LNCAP (cell line): ENCODE data around the gene CNPPD1.

Experiments
- TF ChIP-seq, protein P1 (sequence below): fragments of 450-650 bp; IDR thresholded peaks from 2 replicates; pipeline ENCODE4 v1.5.1; 2017; ENCODE audit warnings: mild to moderate bottlenecking

The CNPPD1 gene

DNA sequence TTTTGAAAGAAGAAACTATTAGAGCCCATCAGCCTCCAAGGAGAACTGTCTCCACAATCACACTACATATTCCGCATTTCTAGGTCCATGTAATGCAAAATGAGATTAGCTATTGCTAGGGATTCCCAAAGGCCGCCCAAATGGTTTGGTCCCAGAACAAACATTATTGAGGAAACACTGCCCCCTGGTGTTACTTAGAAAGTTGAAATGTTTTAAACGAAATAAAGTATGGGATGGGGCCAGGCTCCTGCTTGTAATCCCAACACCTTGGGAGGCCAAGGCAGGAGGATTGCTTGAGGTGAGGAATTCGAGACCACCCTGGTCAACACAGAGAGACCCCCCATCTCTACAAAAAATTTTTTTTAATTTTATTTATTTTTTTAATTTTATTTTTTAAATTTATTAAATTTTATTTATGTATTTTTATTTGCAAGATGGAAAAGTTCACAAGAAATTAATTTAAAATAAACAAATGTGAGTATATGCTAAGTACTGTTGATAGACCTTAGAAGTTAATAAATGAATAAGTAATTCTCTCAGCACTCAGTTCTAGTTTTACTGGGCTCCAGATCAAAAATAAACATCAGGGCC is 21.6 kb downstream of the CNPPD1 start:
- TF ChIP-seq, protein P1, sequence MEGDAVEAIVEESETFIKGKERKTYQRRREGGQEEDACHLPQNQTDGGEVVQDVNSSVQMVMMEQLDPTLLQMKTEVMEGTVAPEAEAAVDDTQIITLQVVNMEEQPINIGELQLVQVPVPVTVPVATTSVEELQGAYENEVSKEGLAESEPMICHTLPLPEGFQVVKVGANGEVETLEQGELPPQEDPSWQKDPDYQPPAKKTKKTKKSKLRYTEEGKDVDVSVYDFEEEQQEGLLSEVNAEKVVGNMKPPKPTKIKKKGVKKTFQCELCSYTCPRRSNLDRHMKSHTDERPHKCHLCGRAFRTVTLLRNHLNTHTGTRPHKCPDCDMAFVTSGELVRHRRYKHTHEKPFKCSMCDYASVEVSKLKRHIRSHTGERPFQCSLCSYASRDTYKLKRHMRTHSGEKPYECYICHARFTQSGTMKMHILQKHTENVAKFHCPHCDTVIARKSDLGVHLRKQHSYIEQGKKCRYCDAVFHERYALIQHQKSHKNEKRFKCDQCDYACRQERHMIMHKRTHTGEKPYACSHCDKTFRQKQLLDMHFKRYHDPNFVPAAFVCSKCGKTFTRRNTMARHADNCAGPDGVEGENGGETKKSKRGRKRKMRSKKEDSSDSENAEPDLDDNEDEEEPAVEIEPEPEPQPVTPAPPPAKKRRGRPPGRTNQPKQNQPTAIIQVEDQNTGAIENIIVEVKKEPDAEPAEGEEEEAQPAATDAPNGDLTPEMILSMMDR, result peak; percentile 23; the same call in 1 of the 2 replicates

DNA sequence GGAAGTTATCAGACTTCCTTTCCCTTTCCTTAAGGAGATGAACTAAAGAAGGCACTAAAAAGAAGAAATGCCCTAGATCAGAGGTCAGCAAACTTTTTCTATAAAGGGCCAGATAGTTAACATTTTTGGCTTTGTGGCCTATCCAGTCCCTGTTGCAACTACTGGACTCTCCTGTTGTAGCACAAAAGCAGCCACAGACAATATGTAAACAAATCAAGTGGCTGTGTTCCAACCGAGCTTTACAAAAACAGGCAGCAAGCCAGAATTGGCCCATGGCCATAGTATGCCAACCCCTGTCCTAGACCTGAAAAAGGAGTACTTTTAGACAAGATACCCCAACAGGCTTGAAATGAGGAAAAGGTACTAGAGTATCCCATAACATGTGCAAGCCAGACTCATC is 27.1 kb downstream of the CNPPD1 start:
- TF ChIP-seq, protein P1, result no peak

DNA sequence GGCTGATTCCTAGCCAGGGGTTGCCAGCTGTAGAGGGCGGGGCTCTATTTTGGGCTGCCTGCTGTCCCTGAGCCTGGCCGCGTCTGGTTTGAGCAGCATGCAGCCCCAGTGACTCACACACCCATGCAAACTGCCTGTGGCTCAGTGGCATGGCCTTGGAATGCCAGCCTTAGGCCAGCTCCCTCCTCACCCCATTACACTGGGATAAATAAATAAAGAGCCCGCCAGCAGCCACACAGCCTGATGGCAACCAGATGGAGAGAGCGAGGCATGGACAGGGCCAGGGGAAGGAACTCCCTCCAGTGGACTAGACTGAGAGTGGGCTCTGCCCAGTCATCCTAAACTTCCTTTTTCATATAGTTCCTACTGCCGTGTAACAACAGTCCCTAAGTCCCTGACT is 34.4 kb downstream of the CNPPD1 start:
- TF ChIP-seq, protein P1, result no peak

DNA sequence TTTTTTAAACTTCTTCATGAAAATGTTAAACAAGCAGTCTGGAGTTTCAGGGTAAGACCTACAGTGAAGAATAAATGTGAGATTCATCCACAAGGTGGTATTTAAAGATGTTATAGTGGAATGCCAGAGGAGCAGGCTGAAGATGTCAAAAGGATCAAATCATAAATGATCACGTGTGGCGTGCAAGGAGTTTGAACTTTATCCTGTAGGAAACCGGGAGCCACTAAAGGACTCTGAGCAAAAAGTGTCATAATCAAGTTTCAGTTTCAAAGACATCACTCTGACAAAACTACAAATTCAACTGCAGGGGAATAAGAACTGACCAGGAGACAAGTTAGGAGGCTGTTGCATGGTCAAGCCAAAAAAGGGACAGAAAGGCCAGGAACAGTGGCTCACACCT is 36.0 kb downstream of the CNPPD1 start:
- TF ChIP-seq, protein P1, result no peak

DNA sequence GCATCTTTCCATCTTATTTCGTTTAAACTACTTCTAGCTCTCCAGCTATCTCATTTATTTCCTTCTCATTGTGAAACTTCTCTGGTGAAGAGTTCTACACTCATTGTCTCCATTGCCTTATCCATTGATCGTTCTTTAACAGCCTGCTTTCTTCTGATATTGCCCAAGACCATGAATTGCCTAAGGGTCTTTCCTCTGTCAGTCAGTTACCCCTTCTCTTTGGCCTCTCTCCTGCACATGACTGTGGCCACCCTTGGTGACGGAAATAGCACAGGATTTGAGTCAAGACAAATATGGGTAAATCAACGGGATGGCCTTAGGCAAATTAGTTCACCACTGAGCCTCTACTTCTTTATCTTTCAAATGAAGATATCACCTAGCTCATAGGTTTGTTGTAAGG is 42.7 kb downstream of the CNPPD1 start:
- TF ChIP-seq, protein P1, result no peak

DNA sequence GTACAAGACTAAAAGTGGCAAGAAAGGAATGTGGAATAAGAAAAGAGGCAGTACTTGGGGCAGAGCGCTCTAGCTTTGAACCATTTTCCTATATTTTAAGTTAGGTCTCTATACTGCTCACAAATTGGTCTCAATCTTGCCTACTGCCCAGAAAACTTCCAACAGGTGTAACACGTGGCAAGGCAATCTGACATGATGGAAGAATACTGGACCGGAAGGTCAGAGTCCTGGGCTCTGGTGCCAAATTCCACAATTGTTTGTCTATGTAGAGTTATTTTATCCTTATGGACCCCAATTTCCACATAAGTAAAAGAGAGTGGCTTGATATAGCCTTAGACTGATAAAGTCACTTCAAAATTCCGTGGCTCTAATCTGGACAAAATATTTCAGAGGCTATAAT is 45.0 kb downstream of the CNPPD1 start:
- TF ChIP-seq, protein P1, result no peak

DNA sequence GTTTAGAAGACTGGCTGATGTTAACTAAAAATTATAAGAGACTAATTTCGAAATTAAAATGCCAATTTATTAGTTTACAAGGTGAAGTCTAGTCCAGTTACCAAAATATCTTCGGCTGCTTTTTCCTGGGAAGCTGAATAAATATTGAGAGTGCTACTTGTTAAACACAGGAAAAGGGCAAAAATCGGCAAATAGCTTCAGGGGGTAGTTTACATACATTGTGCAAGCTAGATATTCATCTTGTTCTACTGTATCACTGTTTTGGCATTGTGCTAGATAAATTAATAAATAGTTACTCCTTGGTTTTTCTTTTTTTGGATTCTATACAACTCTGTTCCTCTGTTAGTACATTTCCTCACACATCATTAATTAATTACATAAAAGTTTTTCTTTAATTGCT is 45.4 kb downstream of the CNPPD1 start:
- TF ChIP-seq, protein P1, result no peak

DNA sequence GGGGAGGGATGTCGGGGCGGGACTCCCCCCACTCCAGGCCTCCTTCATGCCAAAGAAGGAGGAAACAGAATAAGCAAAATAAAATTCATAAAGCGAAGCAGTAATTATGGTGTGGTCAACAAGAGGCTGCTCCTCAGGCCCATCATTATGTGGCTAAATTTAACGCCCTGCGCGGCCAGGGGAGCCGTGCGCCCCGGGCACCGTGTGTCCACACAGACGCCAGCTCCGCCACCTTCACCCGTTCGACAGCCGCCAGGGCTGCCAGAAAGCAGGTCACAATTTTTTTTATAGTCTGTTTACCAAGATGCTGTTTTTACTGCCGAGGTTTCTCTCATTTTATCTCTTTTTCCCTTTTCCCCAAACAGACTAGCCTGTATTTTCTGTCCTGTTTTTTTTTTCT is 47.1 kb downstream of the CNPPD1 start:
- TF ChIP-seq, protein P1, result no peak
